Keratinocyte (primary cell): ENCODE data around the gene KAT6B. TPM values are rescaled to one million over a fixed set of nuclear protein-coding genes. Genes with fewer than 3 reads are reported as not detected.

Source experiments
- DNase-seq: peaks from one replicate; pipeline ENCODE4 v3.0.0-alpha.2; 2011; ENCODE audit warnings: low read depth, missing footprints, low spot score
- FAIRE-seq: peaks from 2 replicates; lab custom pipeline; 2011; peaks lifted over from hg19 to GRCh38; lab: Jason Lieb, UNC
- H2AFZ ChIP-seq: 2 replicates; pipeline ENCODE4 v1.6.0; 2012; ENCODE audit warnings: low read length, control low read depth, inconsistent platforms; ENCODE audit not compliant: control insufficient read depth
- H3K27ac ChIP-seq: 2 replicates; pipeline ENCODE4 v1.5.1; 2011; ENCODE audit warnings: low read length; ENCODE audit not compliant: control insufficient read depth, insufficient read depth
- H3K27me3 ChIP-seq: 3 replicates; pipeline ENCODE4 v1.6.0; 2011; ENCODE audit warnings: low read length; ENCODE audit not compliant: control insufficient read depth, insufficient read depth; ENCODE audit errors: extremely low read depth
- H3K36me3 ChIP-seq, 2 experiments: 2 replicates in 1 of 2; 3 replicates in 1 of 2; pipeline ENCODE4 v1.5.1; 2011; ENCODE audit warnings: low read length in 2 of 2, mild to moderate bottlenecking in 1 of 2; ENCODE audit not compliant: control insufficient read depth in 2 of 2, insufficient read depth in 2 of 2; ENCODE audit errors: extremely low read depth in 1 of 2
- H3K4me1 ChIP-seq: 3 replicates; pipeline ENCODE4 v1.5.1; 2011; ENCODE audit warnings: low read length; ENCODE audit not compliant: control insufficient read depth, insufficient read depth; ENCODE audit errors: extremely low read depth
- H3K4me2 ChIP-seq: 3 replicates; pipeline ENCODE4 v1.6.0; 2011; ENCODE audit warnings: low read depth, low read length; ENCODE audit not compliant: control insufficient read depth, insufficient read depth; ENCODE audit errors: extremely low read depth
- H3K4me3 ChIP-seq, 3 experiments: fragments of 200-600 bp in 1 of 3; sonication (generic) in 1 of 3; 2 replicates in 2 of 3; 3 replicates in 1 of 3; pipeline ENCODE4 v1.5.1; 2011 to 2016; ENCODE audit warnings: low read length in 3 of 3, mild to moderate bottlenecking in 3 of 3, control low read depth in 2 of 3, inconsistent platforms in 1 of 3, low read depth in 1 of 3, mixed read lengths in 1 of 3, mixed run types in 1 of 3, moderate library complexity in 1 of 3; ENCODE audit not compliant: control insufficient read depth in 2 of 3, insufficient read depth in 2 of 3; ENCODE audit errors: extremely low read depth in 1 of 3
- H3K79me2 ChIP-seq: 2 replicates; pipeline ENCODE4 v1.6.0; 2012; ENCODE audit warnings: low read length; ENCODE audit not compliant: control insufficient read depth, insufficient read depth
- H3K9ac ChIP-seq: 3 replicates; pipeline ENCODE4 v1.6.0; 2011; ENCODE audit warnings: low read length; ENCODE audit not compliant: control insufficient read depth, insufficient read depth; ENCODE audit errors: extremely low read depth
- H3K9me1 ChIP-seq: 3 replicates; pipeline ENCODE4 v1.6.0; 2011; ENCODE audit warnings: low read length; ENCODE audit not compliant: control insufficient read depth, insufficient read depth; ENCODE audit errors: extremely low read depth
- H3K9me3 ChIP-seq: 2 replicates; pipeline ENCODE4 v1.5.1; 2012; ENCODE audit warnings: low read depth, low read length; ENCODE audit not compliant: control insufficient read depth
- H4K20me1 ChIP-seq: 3 replicates; pipeline ENCODE4 v1.6.0; 2011; ENCODE audit warnings: low read length; ENCODE audit not compliant: control insufficient read depth, insufficient read depth; ENCODE audit errors: extremely low read depth
- EZH2 ChIP-seq: IDR thresholded peaks from one replicate; pipeline ENCODE4 v1.6.1; 2012; ENCODE audit warnings: inconsistent platforms, mild to moderate bottlenecking, low read length, moderate library complexity
- dilution Hi-C: fragments of 300-500 bp; cut with MboI; formaldehyde crosslinking; loops from one replicate; pipeline ENCODE4 v1.7.0; 2020; ENCODE audit warnings: low sequenced_read_pairs; ENCODE audit not compliant: extremely low pct_ligation_motif_present
- polyA plus RNA-seq, 5 experiments: library from polyadenylated mRNA; depleted of rRNA in 3 of 5; stranded (reverse) in 3 of 5; stranded (forward) in 1 of 5; unstranded in 1 of 5; fragments of >200 nt; gene quantifications; 1 replicate in 1 of 5; 2 replicates in 3 of 5; 3 replicates in 1 of 5; pipeline versions ENCODE4 v1.2.1 to v1.2.3, GENCODE V29; 2011 to 2012; ENCODE audit warnings: missing spikeins in 2 of 5, low read depth in 1 of 5, low replicate concordance in 1 of 5
- TF ChIP-seq, protein P1 (sequence below), 3 experiments: IDR thresholded peaks in 1 of 3; conservative IDR thresholded peaks in 1 of 3; optimal IDR thresholded peaks in 1 of 3; 2 replicates in 2 of 3; 3 replicates in 1 of 3; pipeline versions ENCODE3 to v1.5.1; 2011; ENCODE audit warnings: low read length in 3 of 3, mild to moderate bottlenecking in 3 of 3, moderate library complexity in 2 of 3, control low read depth in 1 of 3, inconsistent platforms in 1 of 3; ENCODE audit not compliant: insufficient read depth in 2 of 3; ENCODE audit errors: extremely low read depth in 1 of 3

Gene KAT6B
- polyA plus RNA-seq, 1 donor (not counting 4 experiments of a cell fraction or from before 2014, with no cell fraction given), result 2.9 TPM

DNA sequence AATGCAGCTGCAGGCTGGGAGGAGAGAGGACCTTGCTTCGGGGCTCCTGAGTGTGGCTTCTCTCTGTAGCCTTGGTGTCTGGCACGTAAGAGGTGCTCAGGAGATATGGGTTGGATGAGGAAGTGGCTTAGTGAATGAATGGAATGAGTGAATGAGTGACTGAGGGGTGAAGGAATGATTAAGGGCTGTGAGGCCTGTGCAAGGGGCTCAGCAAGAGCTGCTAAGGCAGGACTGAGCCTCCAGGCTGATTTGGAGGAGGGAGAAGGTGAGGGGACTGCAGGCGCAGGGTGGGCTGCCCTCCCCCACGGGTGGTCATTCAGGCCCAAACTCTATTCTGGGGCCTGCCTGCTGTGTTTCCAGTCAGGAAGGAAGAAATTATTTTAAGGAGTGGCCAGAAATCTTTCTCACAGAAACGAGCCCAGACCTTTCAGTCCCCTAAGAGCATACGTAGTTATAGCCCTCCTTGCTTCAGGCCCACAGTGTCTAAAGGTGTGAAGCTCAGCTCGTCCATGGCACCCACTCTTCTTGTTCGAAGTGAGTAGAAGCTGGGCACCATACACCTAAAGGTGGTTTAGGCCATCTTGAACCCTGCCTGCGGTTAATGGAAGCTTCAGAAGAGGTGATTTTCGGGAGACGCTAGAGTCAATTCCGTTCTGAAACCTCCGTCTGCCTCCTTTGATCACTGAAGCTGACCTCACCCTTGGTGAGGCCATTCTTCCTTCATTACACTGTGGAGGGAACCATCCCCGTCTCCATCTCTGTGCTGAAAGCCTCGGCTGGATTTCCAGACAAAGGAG lies 235.5 kb downstream of the KAT6B start:
- Histone ChIP-seq H3K4me2 (no peak overlapping the region), H4K20me1 (no peaks in the 10 kb centered on the region), H3K4me1 (peaks cover 10% of the 10 kb centered on the region), H3K9me3 (no peaks in the 10 kb centered on the region), H3K9me1 (no peaks in the 10 kb centered on the region), H3K79me2 (no peaks in the 10 kb centered on the region), H3K4me3 (no peak overlapping the region), H3K27me3 (no peaks in the 10 kb centered on the region), H3K27ac (no peak overlapping the region), H2AFZ (peak overlapping the region; percentile 47), H3K36me3 (no peaks in the 10 kb centered on the region), H3K9ac (no peak overlapping the region)
- dilution Hi-C loops, result no loop called here
- no peak for FAIRE-seq
- DNase-seq, result no peak
- TF ChIP-seq EZH2, result no peak
- TF ChIP-seq, protein P1, sequence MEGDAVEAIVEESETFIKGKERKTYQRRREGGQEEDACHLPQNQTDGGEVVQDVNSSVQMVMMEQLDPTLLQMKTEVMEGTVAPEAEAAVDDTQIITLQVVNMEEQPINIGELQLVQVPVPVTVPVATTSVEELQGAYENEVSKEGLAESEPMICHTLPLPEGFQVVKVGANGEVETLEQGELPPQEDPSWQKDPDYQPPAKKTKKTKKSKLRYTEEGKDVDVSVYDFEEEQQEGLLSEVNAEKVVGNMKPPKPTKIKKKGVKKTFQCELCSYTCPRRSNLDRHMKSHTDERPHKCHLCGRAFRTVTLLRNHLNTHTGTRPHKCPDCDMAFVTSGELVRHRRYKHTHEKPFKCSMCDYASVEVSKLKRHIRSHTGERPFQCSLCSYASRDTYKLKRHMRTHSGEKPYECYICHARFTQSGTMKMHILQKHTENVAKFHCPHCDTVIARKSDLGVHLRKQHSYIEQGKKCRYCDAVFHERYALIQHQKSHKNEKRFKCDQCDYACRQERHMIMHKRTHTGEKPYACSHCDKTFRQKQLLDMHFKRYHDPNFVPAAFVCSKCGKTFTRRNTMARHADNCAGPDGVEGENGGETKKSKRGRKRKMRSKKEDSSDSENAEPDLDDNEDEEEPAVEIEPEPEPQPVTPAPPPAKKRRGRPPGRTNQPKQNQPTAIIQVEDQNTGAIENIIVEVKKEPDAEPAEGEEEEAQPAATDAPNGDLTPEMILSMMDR (optimal IDR thresholded peaks at IDR 0.05 in 1 of 3, IDR thresholded peaks at IDR 0.05 in 1 of 3, conservative IDR thresholded peaks at IDR 0.05 in 1 of 3; ENCODE audit: extremely low read depth in 1 of 3, insufficient read depth in 2 of 3, low read length in 3 of 3), result no peak

DNA sequence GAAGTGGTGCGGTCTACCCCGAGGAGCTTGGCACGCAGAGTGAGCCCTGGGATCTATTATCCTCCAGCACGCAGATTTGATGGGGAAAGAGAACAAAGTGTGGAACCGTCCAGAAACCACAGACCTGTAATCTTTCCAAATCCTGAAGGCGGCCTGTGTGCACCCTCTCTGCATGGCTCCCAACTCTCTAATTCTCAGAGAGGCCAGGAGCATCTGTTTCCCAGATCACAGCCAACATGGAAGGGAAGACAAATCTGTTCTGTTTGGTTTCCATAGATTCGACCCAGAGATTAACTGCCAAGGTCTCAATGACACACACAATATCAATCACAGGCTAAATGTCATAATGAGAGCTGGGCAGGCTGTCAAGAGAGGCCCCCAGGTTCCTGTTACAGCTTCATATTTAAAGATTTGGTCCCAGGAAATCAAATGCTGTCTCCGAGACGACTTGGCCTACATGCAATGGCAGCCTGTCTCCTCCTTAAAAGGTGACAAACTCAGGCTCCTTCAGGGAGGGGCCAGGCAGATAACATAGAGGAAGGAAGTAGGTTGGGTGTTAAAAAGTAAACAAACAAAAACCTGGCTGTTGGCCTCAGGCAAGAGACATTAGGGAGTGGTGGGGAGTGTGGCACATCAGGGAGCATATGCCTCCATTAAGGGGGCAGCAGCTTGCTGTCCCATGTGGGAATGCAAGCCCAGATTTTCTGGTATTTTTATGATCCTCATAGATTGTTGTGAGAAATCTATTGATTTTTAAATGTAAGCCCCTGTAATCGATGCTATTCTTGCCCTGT lies 236.3 kb downstream of the KAT6B start:
- peaks cover 9% of the 10 kb centered on the region for H3K4me1 ChIP-seq
- H3K9ac ChIP-seq, result no peak overlapping the region
- no peaks in the 10 kb centered on the region for H3K9me1 ChIP-seq
- no peak overlapping the region for H3K27ac ChIP-seq
- DNase-seq (no peak), FAIRE-seq (no peak)
- H3K4me3 ChIP-seq, result no peak overlapping the region
- peak overlapping the region; percentile 47 for H2AFZ ChIP-seq
- TF ChIP-seq, protein P1 (optimal IDR thresholded peaks at IDR 0.05 in 1 of 3, IDR thresholded peaks at IDR 0.05 in 1 of 3, conservative IDR thresholded peaks at IDR 0.05 in 1 of 3; ENCODE audit: extremely low read depth in 1 of 3, insufficient read depth in 2 of 3, low read length in 3 of 3), result no peak
- no peak for TF ChIP-seq EZH2
- H3K79me2 ChIP-seq, result no peaks in the 10 kb centered on the region
- dilution Hi-C loops, result no loop called here
- no peaks in the 10 kb centered on the region for H3K9me3 ChIP-seq
- H4K20me1 ChIP-seq, result no peaks in the 10 kb centered on the region
- H3K27me3 ChIP-seq, result no peaks in the 10 kb centered on the region
- H3K36me3 ChIP-seq, result no peaks in the 10 kb centered on the region
- H3K4me2 ChIP-seq, result no peak overlapping the region
